ENCODE data around the gene ZDHHC21.

The ZDHHC21 gene, protein sequence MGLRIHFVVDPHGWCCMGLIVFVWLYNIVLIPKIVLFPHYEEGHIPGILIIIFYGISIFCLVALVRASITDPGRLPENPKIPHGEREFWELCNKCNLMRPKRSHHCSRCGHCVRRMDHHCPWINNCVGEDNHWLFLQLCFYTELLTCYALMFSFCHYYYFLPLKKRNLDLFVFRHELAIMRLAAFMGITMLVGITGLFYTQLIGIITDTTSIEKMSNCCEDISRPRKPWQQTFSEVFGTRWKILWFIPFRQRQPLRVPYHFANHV

DNA sequence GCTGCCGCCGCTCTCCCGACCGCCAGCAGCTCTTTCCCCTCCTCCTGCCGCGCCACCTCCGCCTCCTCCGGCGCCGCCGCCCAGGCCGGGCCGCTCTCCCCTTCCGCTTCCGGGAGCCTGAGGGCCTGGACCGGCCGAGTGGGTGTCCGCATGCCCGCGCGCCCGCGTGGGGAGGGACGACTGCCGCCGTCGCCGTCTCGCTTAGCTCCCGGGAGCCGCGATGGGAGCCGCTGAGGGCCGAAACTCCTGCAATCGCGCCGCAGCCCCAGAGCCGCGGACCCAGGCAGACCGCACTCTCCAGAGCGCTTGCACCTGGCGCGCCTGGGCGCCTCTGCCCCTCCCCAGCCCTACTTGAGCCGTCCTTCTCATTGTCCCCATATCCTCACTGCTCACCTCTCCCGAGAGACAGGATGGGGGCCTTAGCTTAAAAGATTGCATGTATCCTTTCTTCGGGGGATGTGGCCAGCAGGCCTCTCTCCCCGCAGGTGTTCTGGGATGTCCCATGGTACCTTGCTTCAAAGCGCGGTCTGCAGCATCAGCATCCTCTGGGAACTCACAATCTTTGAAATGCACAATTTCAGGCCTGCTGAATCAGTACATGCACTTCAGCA is at the start of gene ZDHHC21:
ZDHHC21 (minus strand) TSS at position 182 of the 611 bp plus-strand sequence. CDS start 19,092 bp downstream, outside the sequence.
- DNase-seq (ENCODE audit: low spot score): peak; percentile 53

DNA sequence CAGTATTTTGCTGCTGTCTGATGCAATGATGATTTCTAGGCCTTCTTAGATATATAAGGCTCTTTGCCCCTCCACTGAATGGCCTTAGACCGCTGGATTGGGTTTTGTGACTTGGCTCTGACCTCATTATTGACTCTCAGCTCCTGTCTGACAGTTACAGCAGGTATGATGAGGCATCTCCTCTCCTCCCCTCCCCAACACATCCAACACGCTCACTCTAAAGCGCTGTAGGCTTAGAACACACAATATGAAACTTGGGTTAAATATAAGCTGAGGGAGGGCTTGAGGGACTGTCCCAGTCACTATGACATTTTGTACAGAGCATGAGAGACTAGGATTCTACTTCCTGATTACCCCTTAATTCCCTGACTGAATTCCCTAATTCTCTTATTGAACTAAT is 48.1 kb upstream of the ZDHHC21 start:
- DNase-seq (ENCODE audit: low spot score): no peak

DNA sequence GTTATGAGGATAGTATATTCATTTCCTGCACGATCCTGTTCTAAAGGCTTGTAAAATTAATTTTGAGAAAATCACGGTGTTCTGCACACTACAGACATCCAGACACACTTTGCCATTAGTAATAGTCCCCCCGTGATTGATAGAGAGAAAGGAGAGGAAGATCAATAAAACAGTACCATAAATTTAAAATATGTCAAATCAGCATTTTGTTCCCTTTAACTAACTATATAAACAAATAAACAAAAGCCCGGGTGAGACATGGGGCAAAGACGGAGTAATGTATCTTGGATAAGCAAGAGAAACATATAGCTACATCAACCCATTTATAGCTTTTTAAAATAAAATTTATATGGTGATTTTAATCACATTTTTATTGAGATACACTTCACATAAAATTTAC is 39.9 kb upstream of the ZDHHC21 start:
- no peak for DNase-seq (ENCODE audit: low spot score)

- no peak for DNase-seq (ENCODE audit: low spot score)
Measured at GRCh38 chr9:14731294-14731981, 38.2 kb upstream of the ZDHHC21 start.

GRCh38 chr9:14730461-14730898 is 37.2 kb upstream of the ZDHHC21 start:
- DNase-seq (ENCODE audit: low spot score): no peak

- DNase-seq (ENCODE audit: low spot score): no peak
Measured at GRCh38 chr9:14723301-14723700, 30.1 kb upstream of the ZDHHC21 start.

GRCh38 chr9:14722391-14723035 is 29.3 kb upstream of the ZDHHC21 start, which contains the start of gene CER1:
Gene CER1 (minus strand): TSS chr9:14722733. CDS start chr9:14722672, 61 bp downstream.
- DNase-seq (ENCODE audit: low spot score): no peak

GRCh38 chr9:14719231-14719923 is 26.1 kb upstream of the ZDHHC21 start:
- DNase-seq (ENCODE audit: low spot score): no peak

DNA sequence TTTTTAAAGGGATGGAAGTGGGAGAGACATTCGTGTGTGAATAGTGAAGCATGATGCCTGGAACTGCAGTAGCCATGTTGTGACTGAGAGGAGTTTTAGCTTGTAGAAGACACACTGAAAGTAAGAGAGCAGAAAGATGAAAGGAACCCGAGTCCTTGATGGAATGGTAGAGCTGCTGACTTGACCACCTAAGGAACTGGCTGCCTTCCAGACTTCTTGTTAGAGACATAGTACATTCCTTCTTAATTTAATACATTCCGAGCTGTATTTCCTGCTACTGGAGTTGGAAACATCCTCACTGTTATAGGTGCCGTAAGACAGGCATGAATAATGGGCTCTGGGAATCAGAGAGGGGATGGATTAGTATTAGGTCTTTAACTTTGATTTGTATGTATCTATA is 21.9 kb upstream of the ZDHHC21 start:
- DNase-seq (ENCODE audit: low spot score): no peak

DNA sequence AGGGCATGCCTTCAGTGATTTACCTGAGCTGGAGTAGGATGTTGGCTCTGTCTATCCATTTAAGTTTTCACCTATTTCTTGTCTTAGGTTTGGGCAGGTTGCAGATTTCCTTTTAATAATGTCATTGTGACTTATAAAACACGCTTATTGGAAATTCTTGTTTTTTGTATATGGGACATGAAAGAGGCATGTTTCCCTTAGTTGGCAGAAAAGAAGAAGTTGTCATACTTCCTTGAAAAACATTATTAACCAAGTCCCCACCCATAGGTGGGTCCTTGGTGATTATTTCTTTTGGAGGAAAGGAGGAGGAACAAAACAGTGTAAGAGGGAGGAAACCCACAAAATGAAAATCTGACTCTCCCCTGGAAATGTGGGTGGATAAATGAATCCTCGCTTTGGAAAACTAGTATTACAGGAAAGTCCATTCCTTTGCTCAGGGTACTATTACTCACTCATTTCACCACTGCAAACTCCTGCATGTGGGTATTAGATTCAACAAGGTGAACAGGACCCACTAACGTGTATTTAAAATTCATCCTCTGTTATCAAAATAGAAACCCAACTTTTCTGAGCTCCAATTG is 20.0 kb upstream of the ZDHHC21 start:
- DNase-seq (ENCODE audit: low spot score): no peak

DNA sequence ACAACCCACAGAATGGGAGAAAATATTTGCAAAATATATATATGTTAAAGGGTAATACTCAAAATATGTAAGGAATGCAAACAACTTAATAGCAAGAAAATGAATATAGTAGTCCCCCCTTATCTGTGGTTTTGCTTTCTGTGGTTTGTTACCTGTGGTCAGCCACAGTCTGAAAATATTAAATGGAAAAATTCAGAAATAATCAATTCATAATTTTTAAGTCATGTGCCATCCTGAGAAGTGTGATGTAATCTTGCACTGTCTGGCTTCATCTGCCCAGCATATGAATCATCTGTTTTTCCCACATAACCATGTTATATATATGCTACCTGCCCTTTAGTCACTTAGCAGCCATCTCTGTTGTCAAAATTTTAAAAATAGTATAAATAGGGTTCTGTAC is 17.6 kb upstream of the ZDHHC21 start:
- DNase-seq (ENCODE audit: low spot score): peak; percentile 8

GRCh38 chr9:14706530-14707140 is 13.4 kb upstream of the ZDHHC21 start:
- DNase-seq (ENCODE audit: low spot score): no peak

GRCh38 chr9:14705079-14705478 is 11.8 kb upstream of the ZDHHC21 start:
- DNase-seq (ENCODE audit: low spot score): no peak

DNA sequence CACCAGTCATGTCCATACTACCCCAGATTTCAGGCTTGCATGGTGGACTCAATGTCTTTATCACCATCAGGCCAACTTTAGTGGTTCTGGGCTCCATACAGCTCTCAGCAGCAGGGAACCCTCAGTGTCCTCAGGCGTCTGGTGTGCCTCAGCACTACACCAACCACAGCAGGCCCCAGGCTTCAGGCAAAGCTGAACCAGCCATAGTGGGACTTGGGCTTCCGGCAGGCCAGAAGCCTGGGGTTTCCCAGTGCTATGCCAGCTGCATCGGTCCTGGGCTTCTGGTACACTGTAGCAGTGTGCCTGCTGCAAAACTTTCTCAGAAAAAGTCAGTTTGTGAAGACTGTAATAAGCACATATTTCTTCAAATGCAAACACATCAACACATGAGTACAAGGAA is 11.0 kb upstream of the ZDHHC21 start:
- no peak for DNase-seq (ENCODE audit: low spot score)

GRCh38 chr9:14702200-14702720 is 9.0 kb upstream of the ZDHHC21 start:
- no peak for DNase-seq (ENCODE audit: low spot score)

GRCh38 chr9:14692470-14693250 is 572 bp downstream of the ZDHHC21 start:
- peak; percentile 31 for DNase-seq (ENCODE audit: low spot score)

DNA sequence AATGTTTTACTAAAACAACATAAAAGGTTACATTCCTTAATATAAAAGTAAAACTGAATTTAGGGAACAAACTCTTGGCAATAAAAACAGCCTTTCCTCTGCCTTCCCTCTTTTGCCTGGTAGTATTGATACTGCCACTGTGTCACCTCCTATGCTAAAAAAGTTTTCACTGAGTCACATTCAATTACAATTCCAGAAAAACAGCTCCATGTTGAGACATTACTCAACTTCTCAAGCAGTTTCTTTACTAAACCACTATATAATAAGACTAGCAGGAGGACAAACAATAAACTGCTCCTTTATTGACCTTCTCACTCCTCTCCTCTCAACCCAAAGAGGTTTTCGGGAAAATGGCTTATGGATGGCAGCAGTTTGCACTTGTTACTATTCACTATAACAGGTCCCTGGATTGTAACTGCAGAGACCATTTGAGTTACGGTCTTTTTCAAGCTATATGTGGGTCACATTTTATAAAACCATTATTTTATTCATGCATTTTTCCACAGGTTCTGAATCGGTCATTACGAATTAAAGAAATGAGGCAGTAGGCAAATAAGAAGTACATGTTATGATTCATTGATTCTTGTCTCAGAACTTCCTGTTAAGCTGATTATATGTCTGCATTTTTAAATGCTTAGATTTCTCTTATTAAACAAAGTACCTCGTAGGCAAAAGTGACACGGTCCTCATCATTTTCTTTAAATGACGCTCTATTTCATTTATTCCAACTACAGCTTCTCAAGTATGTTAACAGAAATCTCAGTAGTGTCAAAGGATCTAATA is 2.1 kb downstream of the ZDHHC21 start:
- no peak for DNase-seq (ENCODE audit: low spot score)

GRCh38 chr9:14687042-14687719 is 6.1 kb downstream of the ZDHHC21 start:
- DNase-seq (ENCODE audit: low spot score): no peak

- DNase-seq (ENCODE audit: low spot score): no peak
Measured at GRCh38 chr9:14686168-14686567, 7.1 kb downstream of the ZDHHC21 start.

Measured in SW480 (cell line).